Skeletal muscle tissue (tissue), 4 donors: ENCODE measurements around the gene CEP85. TPM values are rescaled to one million over a fixed set of nuclear protein-coding genes. Genes with fewer than 3 reads are reported as not detected.

Source experiments
- H3K27ac ChIP-seq: one replicate; pipeline ENCODE4 v1.7.0; 2013; ENCODE audit warnings: mild to moderate bottlenecking, low read depth, low read length, inconsistent platforms
- H3K27me3 ChIP-seq, 3 donors: one replicate each; pipeline ENCODE4 v1.7.0; 2013; ENCODE audit warnings: low read length in 3 of 3; ENCODE audit not compliant: control insufficient read depth in 3 of 3, insufficient read depth in 3 of 3
- H3K36me3 ChIP-seq, 3 donors: one replicate each; pipeline ENCODE4 v1.7.0; 2013; ENCODE audit warnings: low read length in 3 of 3; ENCODE audit not compliant: control insufficient read depth in 3 of 3, insufficient read depth in 3 of 3
- H3K4me1 ChIP-seq, 3 donors: one replicate each; pipeline ENCODE4 v1.7.0; 2013; ENCODE audit warnings: low read length in 3 of 3, mild to moderate bottlenecking in 3 of 3; ENCODE audit not compliant: control insufficient read depth in 3 of 3, insufficient read depth in 3 of 3
- H3K4me3 ChIP-seq, 3 donors: one replicate each; pipeline ENCODE4 v1.7.0; 2013; ENCODE audit warnings: low read length in 3 of 3
- H3K9ac ChIP-seq, 3 donors: one replicate each; pipeline ENCODE4 v1.7.0; 2013; ENCODE audit warnings: low read length in 3 of 3, mild to moderate bottlenecking in 3 of 3, moderate library complexity in 2 of 3, low read depth in 1 of 3
- H3K9me3 ChIP-seq, 3 donors: one replicate each; pipeline ENCODE4 v1.7.0; 2013; ENCODE audit warnings: low read length in 3 of 3; ENCODE audit not compliant: control insufficient read depth in 3 of 3
- total RNA-seq: library from RNA; depleted of rRNA; stranded (reverse); fragments of >200 nt; gene quantifications from one replicate; pipeline ENCODE4 v1.2.3, GENCODE V29; 2014
- donor health status: Osteomylitis.

CEP85 gene
- total RNA-seq, 1 donor from 2014 or later: 25.1 TPM

DNA sequence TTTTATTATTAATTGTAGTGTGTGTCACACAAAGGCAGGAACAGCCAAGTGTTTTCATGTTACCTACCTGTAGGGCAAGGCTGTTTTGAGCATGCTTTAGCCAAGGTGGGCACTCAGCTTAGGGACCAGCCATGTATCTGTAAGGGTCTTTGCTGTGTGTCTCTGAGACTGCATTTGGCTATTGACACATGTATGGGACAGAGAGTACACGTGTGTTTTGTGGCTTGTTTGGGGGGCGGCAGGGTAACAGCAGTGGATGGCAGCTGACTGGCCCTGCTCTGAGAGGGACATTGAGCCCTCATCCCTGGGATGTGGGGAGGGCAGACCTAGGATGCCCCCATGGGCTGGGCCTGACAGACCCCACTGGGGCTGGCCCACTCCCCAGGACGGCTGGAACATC lies 36.7 kb upstream of the CEP85 start:
- H3K9ac ChIP-seq: no peak overlapping the region
- H3K36me3 ChIP-seq: no peaks in the 10 kb centered on the region
- H3K4me3 ChIP-seq: no peak overlapping the region
- H3K27me3 ChIP-seq: peaks cover 0 to 2% (median 0%) of the 10 kb centered on the region in 3 donors
- H3K4me1 ChIP-seq: peaks cover 0 to 4% (median 3%) of the 10 kb centered on the region in 3 donors
- no peaks in the 10 kb centered on the region for H3K9me3 ChIP-seq
- no peak overlapping the region for H3K27ac ChIP-seq

DNA sequence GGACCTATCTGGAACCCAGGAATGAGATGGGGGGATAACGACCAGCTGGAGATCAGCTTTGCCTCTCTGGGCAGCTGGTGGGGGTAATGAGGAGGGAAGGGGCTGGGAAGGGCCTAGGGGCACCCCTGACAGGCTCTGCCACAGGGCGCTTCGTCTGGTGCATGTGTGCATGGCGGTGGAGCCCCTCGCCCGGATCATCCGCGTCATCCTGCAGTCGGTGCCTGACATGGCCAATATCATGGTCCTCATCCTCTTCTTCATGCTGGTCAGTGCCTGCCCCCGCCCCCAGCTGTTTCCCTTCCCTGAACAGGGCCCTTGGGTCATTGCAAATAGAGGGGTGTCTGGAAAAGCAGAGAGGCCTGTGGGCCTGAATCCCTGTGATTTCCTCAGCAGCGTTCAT lies 36.2 kb upstream of the CEP85 start:
- no peak overlapping the region for H3K4me3 ChIP-seq
- peaks cover 0 to 4% (median 3%) of the 10 kb centered on the region in 3 donors for H3K4me1 ChIP-seq
- H3K27me3 ChIP-seq: peaks cover 0 to 2% (median 0%) of the 10 kb centered on the region in 3 donors
- H3K36me3 ChIP-seq: no peaks in the 10 kb centered on the region
- no peak overlapping the region for H3K9ac ChIP-seq
- H3K9me3 ChIP-seq: no peaks in the 10 kb centered on the region
- no peak overlapping the region for H3K27ac ChIP-seq

DNA sequence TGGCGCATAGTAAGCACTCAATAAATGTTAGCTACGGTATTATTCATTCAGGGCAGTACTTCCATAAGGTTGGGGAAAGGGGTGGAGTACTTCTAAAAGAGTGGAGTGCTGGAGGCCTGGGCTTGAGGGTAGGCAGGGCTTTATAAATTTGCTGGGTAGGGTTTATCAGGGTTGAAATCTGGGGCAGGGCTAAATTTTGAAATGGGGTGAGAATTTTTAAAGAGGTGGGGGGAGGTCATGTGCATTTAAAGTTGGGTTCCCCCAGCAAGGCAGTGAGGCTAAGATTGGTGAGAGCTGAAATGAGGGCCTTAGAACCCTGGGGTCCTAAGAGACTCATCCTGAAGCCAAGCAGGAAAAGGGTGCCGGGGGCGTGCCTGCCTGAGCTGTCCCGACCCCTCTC lies 33.6 kb upstream of the CEP85 start:
- H3K27ac ChIP-seq: no peak overlapping the region

DNA sequence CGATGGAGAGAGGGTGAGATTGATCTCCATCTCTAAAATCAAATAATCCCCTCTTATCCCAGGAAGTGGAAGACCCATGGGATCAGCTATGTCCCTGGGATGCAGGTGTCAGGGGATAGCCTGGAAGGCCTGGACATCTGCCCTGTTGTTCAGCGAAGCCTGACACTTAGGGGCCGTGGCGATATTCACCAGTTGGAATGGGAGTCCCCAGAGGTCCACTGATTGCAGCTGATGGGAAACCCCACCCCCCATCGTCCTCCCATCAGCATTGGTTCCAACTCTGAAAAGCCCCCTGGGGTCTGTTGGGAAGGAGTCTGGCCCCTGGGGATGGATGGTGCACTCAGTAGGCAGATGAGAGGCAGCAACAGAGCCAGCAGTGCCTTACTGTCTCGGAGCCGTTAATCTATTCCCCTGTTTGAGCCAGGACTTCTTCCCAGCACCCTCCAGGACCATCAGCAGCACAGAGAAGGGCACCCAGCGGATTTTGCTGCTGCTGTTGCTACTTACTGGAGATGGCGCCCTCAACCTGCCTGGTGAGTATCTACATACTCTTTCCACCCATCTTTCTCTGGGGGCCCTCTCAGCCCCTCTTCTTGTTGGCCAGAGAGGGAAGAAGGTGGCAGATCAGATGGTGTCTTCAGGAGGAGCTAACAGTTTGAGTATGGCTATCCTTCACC lies 30.2 kb upstream of the CEP85 start:
- H3K9ac ChIP-seq: no peak overlapping the region

More for the DNA sequence above, 33.6 kb upstream of the CEP85 start:
- H3K36me3 ChIP-seq: no peaks in the 10 kb centered on the region
- H3K27me3 ChIP-seq: peaks cover 0 to 2% (median 0%) of the 10 kb centered on the region in 3 donors
- H3K9me3 ChIP-seq: no peaks in the 10 kb centered on the region
- H3K9ac ChIP-seq: no peak overlapping the region
- H3K4me1 ChIP-seq: peaks cover 0 to 4% (median 3%) of the 10 kb centered on the region in 3 donors
- no peak overlapping the region for H3K4me3 ChIP-seq

DNA sequence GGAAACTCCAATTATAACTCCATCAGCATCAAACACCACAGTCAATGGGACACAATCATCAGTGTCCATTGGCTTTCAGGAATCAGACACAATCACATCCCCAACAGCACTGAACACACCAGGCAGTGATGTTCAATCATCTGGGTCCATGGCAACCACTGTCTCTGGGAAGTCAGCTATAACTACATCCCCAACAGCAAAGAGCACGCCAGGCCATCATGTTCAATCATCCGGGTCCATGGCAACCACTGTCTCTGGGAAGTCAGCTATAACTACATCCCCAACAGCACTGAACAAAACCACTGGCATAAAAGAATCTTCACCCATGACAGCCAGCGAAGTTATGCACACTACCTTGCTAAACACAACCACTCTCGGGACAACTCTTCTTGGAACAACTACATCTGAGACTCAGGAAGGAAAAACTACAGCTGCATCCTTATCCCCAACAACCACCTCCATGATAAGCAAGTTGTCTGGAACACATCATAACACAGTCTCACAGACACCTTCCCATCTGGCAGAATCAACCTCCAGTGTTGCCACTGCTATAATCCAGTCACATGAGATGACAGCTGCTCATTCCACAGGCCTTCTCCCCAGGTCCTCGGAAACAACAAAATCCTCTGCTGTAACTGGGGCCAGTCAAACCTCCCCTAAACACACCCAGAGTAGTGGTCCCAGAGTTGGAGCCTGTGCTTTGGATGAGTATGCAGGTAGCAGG lies 23.7 kb upstream of the CEP85 start:
- peak overlapping the region in 1 of 3 donors; percentile 41 for H3K4me3 ChIP-seq

More for the DNA sequence above, 30.2 kb upstream of the CEP85 start:
- Histone ChIP-seq H3K27ac (no peak overlapping the region), H3K4me1 (peaks cover 0 to 4% (median 3%) of the 10 kb centered on the region in 3 donors), H3K27me3 (peaks cover 0 to 2% (median 0%) of the 10 kb centered on the region in 3 donors), H3K36me3 (no peaks in the 10 kb centered on the region), H3K9me3 (no peaks in the 10 kb centered on the region), H3K4me3 (no peak overlapping the region)

DNA sequence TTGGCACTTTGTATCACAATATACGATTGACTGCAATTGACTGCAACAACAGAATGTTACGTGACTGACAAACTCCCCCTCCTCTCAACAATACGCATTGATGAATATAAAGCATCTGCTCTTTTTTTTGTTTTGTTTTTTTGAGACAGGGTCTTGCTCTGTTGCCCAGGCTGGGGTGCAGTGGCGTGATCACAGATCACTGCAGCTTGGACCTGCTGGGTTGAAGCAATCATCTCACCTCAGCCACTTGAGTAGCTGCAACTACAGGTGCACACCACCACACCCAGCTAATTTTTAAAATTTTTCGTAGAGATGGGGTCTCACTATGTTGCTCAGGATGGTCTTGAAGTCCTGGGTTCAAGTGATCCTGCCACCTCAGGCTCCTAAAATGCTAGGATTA lies 21.3 kb upstream of the CEP85 start:
- Histone ChIP-seq H3K9ac (no peak overlapping the region), H3K4me1 (peaks cover 0 to 16% (median 7%) of the 10 kb centered on the region in 3 donors), H3K27ac (no peak overlapping the region), H3K4me3 (no peak overlapping the region), H3K36me3 (no peaks in the 10 kb centered on the region), H3K9me3 (no peaks in the 10 kb centered on the region), H3K27me3 (no peaks in the 10 kb centered on the region)

More for the DNA sequence above, 23.7 kb upstream of the CEP85 start:
- no peaks in the 10 kb centered on the region for H3K27me3 ChIP-seq
- H3K9me3 ChIP-seq: no peaks in the 10 kb centered on the region
- peaks cover 0 to 16% (median 7%) of the 10 kb centered on the region in 3 donors for H3K4me1 ChIP-seq
- H3K36me3 ChIP-seq: no peaks in the 10 kb centered on the region
- H3K9ac ChIP-seq: peak overlapping the region in 1 of 3 donors; percentile 19
- peak overlapping the region; percentile 32 for H3K27ac ChIP-seq

DNA sequence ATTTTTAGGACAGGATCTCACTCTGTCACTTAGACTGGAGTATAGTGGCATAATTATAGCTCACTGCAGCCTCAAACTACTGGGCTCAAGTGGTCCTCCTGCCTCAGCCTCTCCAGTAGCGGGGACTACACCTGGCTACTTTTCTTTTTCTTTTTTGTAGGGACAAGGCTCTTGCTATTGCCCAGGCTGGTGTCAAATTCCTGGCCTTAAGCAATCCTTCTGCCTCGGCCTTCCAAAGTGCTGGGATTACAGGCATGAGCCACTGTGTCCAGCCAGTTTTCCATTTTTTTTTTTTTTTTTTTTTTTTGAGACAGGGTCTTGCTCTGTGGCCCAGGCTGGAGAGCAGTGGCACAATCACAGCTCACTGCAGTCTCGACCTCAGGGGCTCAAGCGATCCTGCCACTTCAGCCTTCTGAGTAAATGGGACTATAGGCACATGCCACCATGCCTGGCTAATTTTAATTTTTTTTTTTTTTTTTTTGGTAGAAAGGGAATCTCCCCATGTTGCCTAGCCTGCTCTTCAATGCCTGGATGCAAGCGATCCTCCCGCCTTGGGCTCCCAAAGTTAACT lies 20.6 kb upstream of the CEP85 start:
- H3K9ac ChIP-seq: no peak overlapping the region
- H3K4me1 ChIP-seq: peaks cover 0 to 16% (median 7%) of the 10 kb centered on the region in 3 donors
- no peak overlapping the region for H3K4me3 ChIP-seq

DNA sequence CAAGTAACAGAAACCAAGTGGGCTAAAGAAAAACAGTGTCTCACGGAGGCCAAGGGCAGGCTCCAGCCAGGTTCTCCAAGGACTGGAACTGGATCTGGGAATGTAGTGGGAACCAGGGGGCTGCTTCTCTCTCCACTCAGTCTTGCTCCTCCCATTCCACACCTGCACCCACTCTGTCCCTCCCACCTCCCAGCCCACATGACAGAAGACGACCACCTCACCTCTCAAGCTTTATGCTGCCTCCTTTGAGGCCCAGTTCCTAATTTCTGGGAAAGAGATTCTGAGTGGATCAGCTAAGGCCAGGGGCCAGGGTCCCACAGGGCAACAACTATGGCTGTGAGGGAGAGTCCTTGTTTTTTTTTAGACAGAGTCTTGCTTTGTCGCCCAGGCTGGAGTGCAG lies 18.8 kb upstream of the CEP85 start:
- H3K4me3 ChIP-seq: no peak overlapping the region
- H3K36me3 ChIP-seq: no peaks in the 10 kb centered on the region
- peaks cover 0 to 9% (median 7%) of the 10 kb centered on the region in 3 donors for H3K4me1 ChIP-seq
- no peaks in the 10 kb centered on the region for H3K27me3 ChIP-seq
- no peak overlapping the region for H3K9ac ChIP-seq
- no peaks in the 10 kb centered on the region for H3K9me3 ChIP-seq
- no peak overlapping the region for H3K27ac ChIP-seq

More for the DNA sequence above, 20.6 kb upstream of the CEP85 start:
- Histone ChIP-seq H3K27ac (no peak overlapping the region), H3K27me3 (no peaks in the 10 kb centered on the region), H3K9me3 (no peaks in the 10 kb centered on the region), H3K36me3 (no peaks in the 10 kb centered on the region)

DNA sequence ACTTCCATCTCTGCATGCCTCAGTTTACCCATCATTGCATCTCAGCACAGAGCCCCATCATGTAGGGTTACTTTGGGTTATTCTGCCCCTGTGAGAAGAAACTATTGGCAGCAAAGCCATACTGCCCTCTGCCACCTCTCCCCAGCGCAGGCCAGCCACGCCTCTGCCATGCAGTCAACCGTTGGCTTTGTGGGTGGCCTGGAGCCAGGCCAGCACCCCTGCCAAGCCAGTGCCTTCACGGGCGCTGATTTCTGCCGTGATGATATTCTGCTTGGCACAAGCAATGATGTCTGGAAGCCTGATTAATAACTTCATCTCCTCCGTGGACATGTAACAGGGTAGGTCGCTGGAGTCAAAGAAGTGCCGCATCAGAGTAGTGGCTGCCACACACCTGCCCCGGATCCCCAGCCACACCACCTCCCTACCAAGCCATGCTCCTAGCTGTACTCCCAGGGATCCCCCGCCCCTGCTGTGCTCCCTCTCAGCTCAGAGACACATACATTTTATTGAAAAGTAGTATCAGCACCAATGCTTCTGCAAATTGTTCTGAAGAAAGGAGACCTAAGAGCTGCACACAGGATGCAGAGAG lies 15.0 kb upstream of the CEP85 start:
- Histone ChIP-seq H3K36me3 (no peaks in the 10 kb centered on the region), H3K9me3 (no peaks in the 10 kb centered on the region), H3K27me3 (peaks cover 0 to 4% (median 0%) of the 10 kb centered on the region in 3 donors), H3K27ac (no peak overlapping the region), H3K9ac (no peak overlapping the region), H3K4me3 (no peak overlapping the region), H3K4me1 (no peaks in the 10 kb centered on the region)
